Lower leg skin (tissue), 4 donors: ENCODE data around the gene CHMP1A. TPM values are rescaled to one million over a fixed set of nuclear protein-coding genes. Genes with fewer than 3 reads are reported as not detected.
"Not testable (repeated sequence)": the region's sequence is repeated elsewhere in the genome, so short reads cannot be mapped to it uniquely, and the experiment has no call there.

Source experiments
- DNase-seq, 2 donors: peaks; one replicate each; pipeline ENCODE4 v3.0.0-alpha.2; 2019; ENCODE audit warnings: low spot score in 2 of 2
- H3K4me3 ChIP-seq: fragments of 200-600 bp; sonication (generic); 2 replicates; pipeline ENCODE4 v1.5.1; 2017; ENCODE audit warnings: mild to moderate bottlenecking, low read depth; ENCODE audit not compliant: poor library complexity, severe bottlenecking
- POLR2A ChIP-seq, 2 donors: fragments of 450-650 bp; IDR thresholded peaks; one replicate each; pipeline ENCODE4 v1.6.1; 2016 to 2017; ENCODE audit warnings: antibody characterized with exemption in 2 of 2, mild to moderate bottlenecking in 1 of 2, moderate library complexity in 1 of 2
- WGBS, 2 donors: methylation state at CpG; one replicate each; pipeline ENCODE4 v1.1.5; 2018; 5-methylcytosine and 5-hydroxymethylcytosine counted together
- intact Hi-C: fragments of 100-400 bp; cut with DNase I; formaldehyde crosslinking; loops from one replicate; pipeline ENCODE4 v1.15.0; 2023; ENCODE audit warnings: low total_unique reads
- total RNA-seq, 4 donors: library from RNA; depleted of rRNA; stranded (reverse); fragments of >200 nt; gene quantifications; one replicate each; pipeline ENCODE4 v1.1.0, GENCODE V29; 2016
- TF ChIP-seq, protein P1 (sequence below), 3 donors: fragments of 450-650 bp; IDR thresholded peaks; one replicate each; pipeline ENCODE4 v1.5.1; 2016; ENCODE audit warnings: antibody characterized with exemption in 3 of 3, mild to moderate bottlenecking in 3 of 3, moderate library complexity in 2 of 3

The CHMP1A gene
- total RNA-seq, 4 donors from 2014 or later, result 78.3 to 141 (median 91.1) TPM

DNA sequence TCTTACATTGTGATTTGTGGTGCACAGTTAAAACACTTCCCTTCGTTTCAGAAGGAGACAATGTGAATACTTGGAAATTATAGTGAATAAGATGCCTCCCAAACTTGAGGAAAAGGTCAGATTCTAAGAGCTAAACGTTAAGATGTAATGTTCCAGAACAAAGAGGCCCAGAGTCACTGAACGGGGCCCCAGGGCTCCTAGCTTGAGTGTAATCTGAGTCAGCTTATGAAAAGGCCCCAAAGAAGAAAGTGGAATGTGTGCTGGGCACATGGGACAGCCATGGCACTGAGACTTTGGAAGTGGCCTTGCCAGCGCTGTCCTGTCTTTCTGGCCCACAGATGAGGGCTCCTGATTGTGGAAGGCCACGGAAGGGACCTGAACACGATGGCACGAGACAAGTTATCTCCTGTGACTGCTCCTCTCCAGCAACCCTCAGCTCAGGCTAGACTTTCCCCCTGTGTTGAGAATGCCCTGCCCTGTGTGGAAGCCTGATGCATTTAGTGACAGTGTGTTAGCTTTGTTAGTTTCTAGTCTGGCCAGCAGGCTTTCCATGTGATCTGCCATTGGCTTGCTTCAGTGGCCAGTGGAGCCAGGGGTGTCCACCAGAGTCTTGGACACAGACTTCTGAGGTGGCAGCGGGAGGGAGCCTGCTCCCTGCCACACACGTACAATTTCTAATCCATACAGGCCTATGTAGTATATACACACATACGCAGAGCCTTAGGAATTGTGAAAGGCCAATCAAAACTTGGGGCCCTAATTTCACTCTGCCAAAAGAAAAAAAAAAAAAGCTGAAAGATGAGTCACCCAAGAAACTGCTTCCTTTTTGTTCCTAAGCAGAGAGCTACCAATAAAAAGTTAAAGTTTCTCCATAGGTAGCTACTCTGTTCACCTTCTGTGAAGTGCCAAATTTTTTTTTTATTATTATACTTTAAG, 13.3 kb upstream of the CHMP1A start:
- intact Hi-C loops, result no loop called here
- DNase-seq, result no peak
- no peak overlapping the region for H3K4me3 ChIP-seq
- no peak for TF ChIP-seq POLR2A (IDR thresholded peaks at IDR 0.05)
- TF ChIP-seq, protein P1, sequence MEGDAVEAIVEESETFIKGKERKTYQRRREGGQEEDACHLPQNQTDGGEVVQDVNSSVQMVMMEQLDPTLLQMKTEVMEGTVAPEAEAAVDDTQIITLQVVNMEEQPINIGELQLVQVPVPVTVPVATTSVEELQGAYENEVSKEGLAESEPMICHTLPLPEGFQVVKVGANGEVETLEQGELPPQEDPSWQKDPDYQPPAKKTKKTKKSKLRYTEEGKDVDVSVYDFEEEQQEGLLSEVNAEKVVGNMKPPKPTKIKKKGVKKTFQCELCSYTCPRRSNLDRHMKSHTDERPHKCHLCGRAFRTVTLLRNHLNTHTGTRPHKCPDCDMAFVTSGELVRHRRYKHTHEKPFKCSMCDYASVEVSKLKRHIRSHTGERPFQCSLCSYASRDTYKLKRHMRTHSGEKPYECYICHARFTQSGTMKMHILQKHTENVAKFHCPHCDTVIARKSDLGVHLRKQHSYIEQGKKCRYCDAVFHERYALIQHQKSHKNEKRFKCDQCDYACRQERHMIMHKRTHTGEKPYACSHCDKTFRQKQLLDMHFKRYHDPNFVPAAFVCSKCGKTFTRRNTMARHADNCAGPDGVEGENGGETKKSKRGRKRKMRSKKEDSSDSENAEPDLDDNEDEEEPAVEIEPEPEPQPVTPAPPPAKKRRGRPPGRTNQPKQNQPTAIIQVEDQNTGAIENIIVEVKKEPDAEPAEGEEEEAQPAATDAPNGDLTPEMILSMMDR (IDR thresholded peaks at IDR 0.05), result no peak
- WGBS, 2 donors, result 78 to 81% methylated on average over 10 of the region's 10 CpGs

DNA sequence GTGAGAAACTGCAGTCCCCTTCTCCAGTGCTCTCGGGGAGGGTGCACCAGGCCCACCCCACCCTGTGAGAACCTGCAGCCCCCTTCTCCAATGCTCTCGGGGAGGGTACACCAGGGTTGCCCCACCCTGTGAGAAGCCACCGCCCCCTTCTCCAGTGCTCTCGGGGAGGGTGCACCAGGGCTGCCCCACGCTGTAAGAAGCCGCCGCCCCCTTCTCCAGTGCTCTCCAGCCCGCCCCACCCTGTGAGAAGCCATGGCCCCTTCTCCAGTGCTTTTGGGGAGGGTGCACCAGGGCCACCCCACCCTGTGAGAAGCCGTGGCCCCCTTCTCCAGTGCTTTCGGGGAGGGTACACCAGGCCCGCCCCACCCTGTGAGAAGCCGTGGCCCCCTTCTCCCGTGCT, 12.2 kb upstream of the CHMP1A start:
- TF ChIP-seq, protein P1 (IDR thresholded peaks at IDR 0.05), result no peak
- no peak for TF ChIP-seq POLR2A (IDR thresholded peaks at IDR 0.05)
- intact Hi-C loops, result no loop called here
- WGBS, 2 donors, result 76 to 87% methylated on average over 10 to 13 of the region's 13 CpGs
- no peak for DNase-seq
- H3K4me3 ChIP-seq, result no peak overlapping the region

DNA sequence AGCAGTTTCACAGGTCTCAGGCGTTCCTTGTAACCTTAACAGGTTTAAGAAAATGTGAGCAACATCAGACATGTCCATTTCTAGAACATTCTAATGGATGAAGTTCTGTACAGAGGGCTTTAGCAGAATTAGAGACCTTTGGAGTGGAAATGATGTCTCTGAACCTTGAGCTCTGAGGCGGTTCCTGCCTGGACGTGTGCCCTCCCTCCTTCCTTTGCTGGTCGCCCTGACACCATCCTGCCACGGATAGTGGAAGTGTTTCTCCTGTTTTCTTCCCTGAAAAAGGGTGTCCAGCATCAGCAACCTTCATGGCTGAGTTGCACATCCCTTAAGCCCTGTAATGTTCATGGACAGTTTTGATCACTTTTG, 11.3 kb upstream of the CHMP1A start:
- 63 to 74% methylated on average over 5 of the region's 5 CpGs for WGBS, 2 donors
- no peak overlapping the region for H3K4me3 ChIP-seq
- DNase-seq, result no peak
- TF ChIP-seq, protein P1 (IDR thresholded peaks at IDR 0.05), result no peak
- TF ChIP-seq POLR2A (IDR thresholded peaks at IDR 0.05), result no peak
- intact Hi-C loops, result no loop called here

DNA sequence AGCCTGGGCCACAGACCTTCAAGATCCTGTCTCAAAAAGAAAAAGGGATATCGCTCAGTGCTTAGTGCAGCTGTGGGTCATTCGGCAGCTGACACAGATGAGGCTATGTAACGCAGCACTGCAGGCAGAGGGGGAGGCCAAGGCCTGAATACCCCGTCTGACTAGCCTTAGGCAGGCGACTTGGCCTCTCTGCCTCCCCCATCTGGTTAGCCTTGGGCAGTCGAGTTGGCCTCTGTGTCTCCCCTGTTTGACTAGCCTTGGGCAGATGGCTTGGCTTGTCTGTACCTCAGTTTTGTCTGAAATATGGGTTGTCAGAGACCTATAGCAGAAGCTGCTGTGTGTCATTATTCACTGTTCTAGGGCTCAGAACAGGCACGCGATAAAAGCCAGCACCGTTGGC, 10.1 kb upstream of the CHMP1A start:
- no peak for DNase-seq

DNA sequence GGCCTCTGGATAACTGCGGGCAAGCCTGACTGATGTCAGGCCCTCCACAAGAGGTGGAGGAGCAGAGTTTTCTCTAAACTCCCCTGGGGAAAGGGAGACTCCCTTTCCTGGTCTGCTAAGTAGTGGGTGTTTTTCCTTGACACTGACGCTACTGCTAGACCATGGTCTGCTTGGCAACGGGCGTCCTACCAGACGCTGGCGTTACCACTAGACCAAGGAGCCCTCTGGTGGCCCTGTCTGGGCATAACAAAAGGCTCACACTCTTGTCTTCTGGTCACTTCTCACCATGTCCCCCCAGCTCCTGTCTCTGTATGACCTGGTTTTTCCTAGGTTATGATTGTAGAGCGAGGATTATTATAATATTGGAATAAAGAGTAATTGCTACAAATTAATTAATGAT, 9.5 kb upstream of the CHMP1A start:
- intact Hi-C loops, DNase-seq, H3K4me3 ChIP-seq: not testable (repeated sequence)
- 66 to 76% methylated on average over 7 of the region's 7 CpGs for WGBS, 2 donors

More for the DNA sequence above, 10.1 kb upstream of the CHMP1A start:
- TF ChIP-seq, protein P1 (IDR thresholded peaks at IDR 0.05), result no peak
- TF ChIP-seq POLR2A (IDR thresholded peaks at IDR 0.05), result no peak
- intact Hi-C loops, result no loop called here
- 79 to 80% methylated on average over 8 of the region's 9 CpGs for WGBS, 2 donors
- H3K4me3 ChIP-seq, result no peak overlapping the region

DNA sequence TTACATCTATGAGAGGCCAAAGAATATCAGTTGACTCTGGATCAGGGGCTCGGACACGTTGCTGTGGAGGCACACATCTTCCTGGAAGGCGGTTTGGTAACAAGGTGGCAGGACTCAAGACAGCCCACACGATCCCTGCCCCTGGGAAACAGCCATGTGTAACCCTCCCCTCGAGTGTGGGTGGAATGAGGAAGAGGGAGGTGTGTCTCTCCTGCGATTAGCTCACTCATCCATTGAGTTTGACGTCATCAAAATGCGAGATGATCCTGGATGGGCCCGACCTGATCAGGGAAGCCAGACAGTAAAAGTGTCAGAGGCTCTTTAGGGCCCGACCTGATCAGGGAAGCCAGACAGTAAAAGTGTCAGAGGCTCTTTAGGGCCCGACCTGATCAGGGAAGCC, 6.7 kb upstream of the CHMP1A start:
- H3K4me3 ChIP-seq, DNase-seq, intact Hi-C loops: not testable (repeated sequence)
- 64 to 72% methylated on average over 11 of the region's 11 CpGs for WGBS, 2 donors

DNA sequence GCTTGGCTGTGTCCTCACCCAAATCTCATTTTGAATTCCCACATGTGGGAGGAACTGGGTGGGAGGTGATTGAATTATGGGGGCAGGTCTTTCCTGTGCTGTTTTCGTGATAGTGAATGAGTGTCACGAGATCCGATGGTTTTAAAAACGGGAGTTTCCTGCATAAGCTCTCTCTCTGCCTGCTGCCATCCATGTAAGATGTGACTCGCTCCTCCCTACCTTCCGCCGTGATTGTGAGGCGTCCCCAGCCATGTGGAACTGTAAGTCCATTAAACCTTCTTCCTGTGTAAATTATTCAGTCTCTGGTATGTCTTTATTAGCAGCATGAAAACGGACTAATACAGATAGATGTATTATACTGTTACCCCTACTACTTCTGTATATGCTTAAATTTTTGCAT, 3.7 kb upstream of the CHMP1A start:
- no peak for DNase-seq
- TF ChIP-seq POLR2A (IDR thresholded peaks at IDR 0.05), result no peak
- TF ChIP-seq, protein P1 (IDR thresholded peaks at IDR 0.05), result no peak
- intact Hi-C loops, result no loop called here
- H3K4me3 ChIP-seq, result no peak overlapping the region
- WGBS, 2 donors, result 93 to 94% methylated on average over 9 of the region's 9 CpGs
